DOHH2 (cell line): ENCODE results near the gene ETS2.

Experiments used
- H3F3A ChIP-seq: fragments of 200-600 bp; sonication (generic), shearing (Covaris generic); 2 replicates; pipeline ENCODE4 v1.6.0; 2016; ENCODE audit warnings: antibody characterized with exemption, mild to moderate bottlenecking; ENCODE audit not compliant: control insufficient read depth, insufficient read depth
- H3K27ac ChIP-seq: fragments of 200-600 bp; sonication (generic); 2 replicates; pipeline ENCODE4 v1.5.1; 2014; ENCODE audit warnings: low read depth, mild to moderate bottlenecking, low read length, moderate library complexity
- H3K27me3 ChIP-seq: fragments of 200-600 bp; sonication (generic); 2 replicates; pipeline ENCODE4 v1.6.1; 2014; ENCODE audit warnings: mild to moderate bottlenecking, low read length, mixed read lengths; ENCODE audit not compliant: control insufficient read depth
- H3K36me3 ChIP-seq: fragments of 200-600 bp; sonication (generic); 2 replicates; pipeline ENCODE4 v1.6.1; 2014; ENCODE audit warnings: mild to moderate bottlenecking, low read length, moderate library complexity, mixed read lengths; ENCODE audit not compliant: control insufficient read depth
- H3K4me1 ChIP-seq: fragments of 200-600 bp; sonication (generic); 2 replicates; pipeline ENCODE4 v1.6.1; 2014; ENCODE audit warnings: mild to moderate bottlenecking, low read length, mixed read lengths; ENCODE audit not compliant: control insufficient read depth
- H3K4me2 ChIP-seq: fragments of 200-600 bp; sonication (generic); 2 replicates; pipeline ENCODE4 v1.6.0; 2014; ENCODE audit warnings: mild to moderate bottlenecking, low read length, moderate library complexity
- H3K4me3 ChIP-seq: fragments of 200-600 bp; sonication (generic); 2 replicates; pipeline ENCODE4 v1.5.1; 2014; ENCODE audit warnings: mild to moderate bottlenecking, low read length, mixed read lengths
- H3K79me2 ChIP-seq: fragments of 200-600 bp; sonication (generic); 2 replicates; pipeline ENCODE4 v1.6.1; 2014; ENCODE audit warnings: mild to moderate bottlenecking, low read length, mixed read lengths; ENCODE audit not compliant: control insufficient read depth
- H3K9me2 ChIP-seq: fragments of 200-600 bp; sonication (generic); replicated peaks from 2 replicates; pipeline ENCODE4 v1.6.1; 2014; ENCODE audit warnings: mild to moderate bottlenecking, low read length, mixed read lengths; ENCODE audit not compliant: control insufficient read depth
- H3K9me3 ChIP-seq: fragments of 200-600 bp; sonication (generic); 2 replicates; pipeline ENCODE4 v1.6.1; 2014; ENCODE audit warnings: antibody characterized with exemption, low read length, mixed read lengths; ENCODE audit not compliant: control insufficient read depth, insufficient read depth
- H4K20me1 ChIP-seq: fragments of 200-600 bp; sonication (generic); 2 replicates; pipeline ENCODE4 v1.6.0; 2014; ENCODE audit warnings: low read depth, mild to moderate bottlenecking, antibody characterized with exemption, low read length, moderate library complexity; ENCODE audit not compliant: control insufficient read depth, insufficient read depth
- CTCF ChIP-seq: fragments of 200-600 bp; sonication (generic); IDR thresholded peaks from one replicate; pipeline ENCODE4 v1.5.1; 2014; ENCODE audit warnings: antibody characterized with exemption, mild to moderate bottlenecking, low read depth, low read length; ENCODE audit not compliant: poor library complexity, severe bottlenecking
- EZH2phosphoT487 ChIP-seq: fragments of 200-600 bp; sonication (generic); IDR thresholded peaks from 2 replicates; pipeline ENCODE4 v1.6.1; 2017; ENCODE audit warnings: borderline replicate concordance, mild to moderate bottlenecking, antibody characterized with exemption, low read length, moderate library complexity, mixed read lengths

The ETS2 gene

GRCh38 chr21:38790961-38791360 is 14.8 kb upstream of the ETS2 start:
- TF ChIP-seq EZH2phosphoT487 (no peak), CTCF (no peak)
- no peaks in the 10 kb centered on the region for H3K9me2 ChIP-seq
- peaks cover 29% of the 10 kb centered on the region for H3K4me1 ChIP-seq
- H3K4me2 ChIP-seq: no peak overlapping the region
- H3K4me3 ChIP-seq: no peak overlapping the region
- H4K20me1 ChIP-seq: no peaks in the 10 kb centered on the region
- no peaks in the 10 kb centered on the region for H3K79me2 ChIP-seq
- no peaks in the 10 kb centered on the region for H3K36me3 ChIP-seq
- H3K27me3 ChIP-seq: no peaks in the 10 kb centered on the region
- H3F3A ChIP-seq: no peaks in the 10 kb centered on the region
- H3K9me3 ChIP-seq: no peaks in the 10 kb centered on the region
- H3K27ac ChIP-seq: no peak overlapping the region

DNA sequence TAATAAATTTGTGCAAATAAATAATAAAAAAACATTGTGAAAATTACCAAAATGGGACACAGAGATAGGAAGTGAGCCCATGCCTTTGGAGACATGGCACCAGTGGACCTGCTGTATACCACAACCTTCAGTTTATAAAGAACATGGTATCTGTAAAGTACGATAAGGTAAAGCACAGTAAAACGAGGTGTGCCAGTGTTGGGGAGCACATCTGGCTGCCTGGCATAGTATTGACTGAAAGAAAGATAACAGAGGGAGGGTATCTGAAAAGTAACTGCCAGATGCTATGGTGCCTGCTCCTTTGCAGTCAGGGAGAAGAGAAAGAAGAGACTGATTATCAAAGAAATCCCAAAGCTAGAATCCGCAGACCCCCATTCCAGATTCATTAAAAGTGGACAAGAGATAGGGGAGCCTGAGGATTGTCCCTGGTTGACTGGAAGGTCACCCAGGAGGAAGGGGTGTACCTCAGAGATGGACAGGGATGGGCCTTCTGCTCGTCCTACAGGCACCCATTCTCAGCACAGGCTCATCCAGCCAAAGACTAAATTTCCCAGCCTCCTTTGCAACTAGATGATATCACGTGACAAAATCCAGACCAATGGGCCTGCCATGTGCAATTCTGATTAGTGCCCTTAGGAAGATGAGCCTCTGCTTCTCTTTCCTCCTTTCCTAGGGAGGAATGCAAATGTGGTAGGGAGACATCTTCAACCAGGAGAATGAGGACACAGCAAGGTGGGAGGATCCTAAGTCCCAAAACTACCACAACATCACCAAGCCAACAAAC is 12.9 kb upstream of the ETS2 start:
- Histone ChIP-seq H3K36me3 (no peaks in the 10 kb centered on the region), H3K27me3 (no peaks in the 10 kb centered on the region), H3K27ac (no peak overlapping the region), H4K20me1 (no peaks in the 10 kb centered on the region), H3K79me2 (no peaks in the 10 kb centered on the region), H3K4me3 (no peak overlapping the region), H3K9me3 (no peaks in the 10 kb centered on the region), H3K9me2 (no peaks in the 10 kb centered on the region), H3F3A (no peaks in the 10 kb centered on the region), H3K4me2 (no peak overlapping the region), H3K4me1 (peaks cover 10% of the 10 kb centered on the region)
- TF ChIP-seq EZH2phosphoT487 (no peak), CTCF (no peak)

DNA sequence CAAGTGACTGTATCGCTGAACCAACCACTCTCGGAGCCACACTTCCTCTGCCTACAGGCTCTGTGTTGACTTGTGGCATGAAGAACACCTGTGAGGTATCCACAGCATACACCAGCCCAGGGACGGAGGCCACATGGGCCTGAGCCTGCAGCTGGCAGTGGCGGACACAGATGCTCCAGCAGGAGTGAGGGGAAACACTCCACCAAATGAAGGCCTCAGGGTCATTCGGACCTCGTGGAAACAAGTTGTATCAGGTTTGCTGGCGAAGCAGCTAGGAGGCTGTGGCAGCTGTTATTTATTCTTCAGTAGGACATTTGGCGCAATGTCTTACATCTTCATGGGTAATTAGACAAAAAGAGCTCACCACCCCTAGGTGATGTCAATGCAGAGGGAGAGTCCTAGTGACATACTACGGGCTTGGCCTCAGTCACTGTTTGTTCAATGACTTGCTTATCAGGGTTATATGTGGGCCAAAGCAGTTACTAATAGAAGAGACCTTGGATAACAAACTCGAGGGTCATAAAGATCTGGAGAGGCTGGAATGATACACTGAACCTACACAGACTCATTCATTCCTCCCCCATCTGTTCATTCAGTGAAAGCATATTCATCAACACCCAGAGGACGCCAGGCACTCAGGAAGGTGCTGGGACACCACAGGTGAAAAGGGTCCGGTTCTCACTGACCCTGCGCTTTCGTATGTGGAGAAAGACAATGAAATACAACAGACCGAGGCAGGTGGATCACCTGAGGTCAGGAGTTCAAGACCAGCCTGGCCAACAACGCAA is 11.6 kb upstream of the ETS2 start:
- H3K27me3 ChIP-seq: no peaks in the 10 kb centered on the region
- H3K4me1 ChIP-seq: peaks cover 5% of the 10 kb centered on the region; the same call in 1 of the 2 replicates
- no peak overlapping the region for H3K4me3 ChIP-seq
- no peak overlapping the region for H3K27ac ChIP-seq
- TF ChIP-seq CTCF: no peak
- no peaks in the 10 kb centered on the region for H3K9me2 ChIP-seq
- no peaks in the 10 kb centered on the region for H3K36me3 ChIP-seq
- H3K4me2 ChIP-seq: no peak overlapping the region
- no peaks in the 10 kb centered on the region for H3F3A ChIP-seq
- no peaks in the 10 kb centered on the region for H4K20me1 ChIP-seq
- no peaks in the 10 kb centered on the region for H3K79me2 ChIP-seq
- no peaks in the 10 kb centered on the region for H3K9me3 ChIP-seq
